OCI-LY1 (cell line): ENCODE measurements around the gene FASN.

Experiments used
- EZH2 ChIP-seq: fragments of 200-600 bp; sonication (generic), shearing (Covaris generic); IDR thresholded peaks from 2 replicates; pipeline ENCODE4 v1.8.0; 2017; ENCODE audit warnings: borderline replicate concordance, mixed run types, mild to moderate bottlenecking, antibody characterized with exemption, low read length, moderate library complexity, mixed read lengths
- TF ChIP-seq, protein P1 (sequence below): fragments of 200-600 bp; sonication (generic), shearing (Covaris generic); IDR thresholded peaks from 2 replicates; pipeline ENCODE4 v1.5.1; 2017; ENCODE audit warnings: mild to moderate bottlenecking, antibody characterized with exemption, low read length, moderate library complexity, mixed read lengths

DNA sequence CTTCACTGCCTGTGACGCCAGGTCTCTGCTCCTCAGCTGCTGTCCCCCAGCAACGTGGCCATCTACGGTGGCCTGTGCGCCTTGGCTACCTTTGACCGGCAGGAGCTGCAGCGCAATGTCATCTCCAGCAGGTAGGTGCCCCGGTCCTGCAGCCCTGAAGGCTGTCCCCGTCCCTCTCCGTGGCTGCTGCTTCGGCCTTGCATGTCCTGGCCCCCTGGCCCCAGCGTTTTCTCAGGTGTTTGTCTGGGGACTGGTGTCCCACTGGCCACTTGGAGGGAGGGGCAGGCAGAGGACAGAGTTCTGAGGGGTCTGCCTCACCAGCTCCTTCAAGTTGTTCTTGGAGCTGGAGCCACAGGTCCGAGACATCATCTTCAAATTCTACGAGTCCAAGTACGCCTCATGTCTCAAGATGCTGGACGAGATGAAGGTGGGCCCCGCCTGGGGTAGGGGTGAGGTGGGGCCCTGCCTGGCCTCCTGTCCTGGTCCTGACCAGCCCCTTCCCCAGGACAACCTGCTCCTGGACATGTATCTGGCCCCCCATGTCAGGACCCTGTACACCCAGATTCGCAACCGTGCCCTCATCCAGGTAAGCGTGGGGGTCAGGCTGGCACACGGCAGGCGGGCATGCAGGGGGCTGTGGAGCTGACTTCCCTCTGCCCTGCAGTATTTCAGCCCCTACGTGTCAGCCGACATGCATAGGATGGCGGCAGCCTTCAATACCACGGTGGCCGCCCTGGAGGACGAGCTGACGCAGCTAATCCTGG lies 41.9 kb downstream of the FASN start:
- TF ChIP-seq, protein P1, sequence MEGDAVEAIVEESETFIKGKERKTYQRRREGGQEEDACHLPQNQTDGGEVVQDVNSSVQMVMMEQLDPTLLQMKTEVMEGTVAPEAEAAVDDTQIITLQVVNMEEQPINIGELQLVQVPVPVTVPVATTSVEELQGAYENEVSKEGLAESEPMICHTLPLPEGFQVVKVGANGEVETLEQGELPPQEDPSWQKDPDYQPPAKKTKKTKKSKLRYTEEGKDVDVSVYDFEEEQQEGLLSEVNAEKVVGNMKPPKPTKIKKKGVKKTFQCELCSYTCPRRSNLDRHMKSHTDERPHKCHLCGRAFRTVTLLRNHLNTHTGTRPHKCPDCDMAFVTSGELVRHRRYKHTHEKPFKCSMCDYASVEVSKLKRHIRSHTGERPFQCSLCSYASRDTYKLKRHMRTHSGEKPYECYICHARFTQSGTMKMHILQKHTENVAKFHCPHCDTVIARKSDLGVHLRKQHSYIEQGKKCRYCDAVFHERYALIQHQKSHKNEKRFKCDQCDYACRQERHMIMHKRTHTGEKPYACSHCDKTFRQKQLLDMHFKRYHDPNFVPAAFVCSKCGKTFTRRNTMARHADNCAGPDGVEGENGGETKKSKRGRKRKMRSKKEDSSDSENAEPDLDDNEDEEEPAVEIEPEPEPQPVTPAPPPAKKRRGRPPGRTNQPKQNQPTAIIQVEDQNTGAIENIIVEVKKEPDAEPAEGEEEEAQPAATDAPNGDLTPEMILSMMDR: no peak
- no peak for TF ChIP-seq EZH2
